AG09309 (cell line): ENCODE measurements around the gene EXT2.

ENCODE experiments used
- DNase-seq: peaks from one replicate; pipeline ENCODE4 v3.0.0-alpha.2; 2010; ENCODE audit warnings: low read depth
- H3K4me3 ChIP-seq: 2 replicates; pipeline ENCODE4 v1.5.1; 2011; ENCODE audit warnings: mild to moderate bottlenecking, low read depth, low read length, moderate library complexity; ENCODE audit not compliant: control insufficient read depth
- TF ChIP-seq, protein P1 (sequence below): IDR thresholded peaks from 2 replicates; pipeline ENCODE4 v1.5.1; 2011; ENCODE audit warnings: mild to moderate bottlenecking, low read depth, low read length, inconsistent platforms; ENCODE audit not compliant: insufficient read depth, control insufficient read depth; ENCODE audit errors: missing control alignments

Gene EXT2

DNA sequence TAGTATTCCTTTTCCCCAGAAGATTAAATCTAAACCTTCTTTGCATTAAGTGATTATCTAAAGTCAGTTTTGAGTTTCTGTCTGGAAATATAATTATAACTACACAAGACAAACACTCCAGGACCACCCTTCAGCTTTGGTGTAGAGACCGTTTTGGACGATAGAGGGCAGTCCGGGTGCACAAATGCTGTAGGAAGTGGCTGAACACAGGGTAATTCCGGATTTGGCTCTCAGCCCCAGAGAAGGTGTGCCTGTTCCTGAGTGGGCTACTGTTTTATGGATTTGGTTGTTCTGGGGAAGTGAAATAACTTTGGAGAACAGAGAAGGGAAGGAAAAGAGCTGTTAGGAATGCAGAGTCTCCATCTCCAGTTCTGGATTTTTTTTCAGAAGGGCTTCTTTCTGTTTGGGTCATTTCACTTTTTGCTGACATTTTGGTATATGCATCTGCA lies 14.8 kb downstream of the EXT2 start:
- TF ChIP-seq, protein P1, sequence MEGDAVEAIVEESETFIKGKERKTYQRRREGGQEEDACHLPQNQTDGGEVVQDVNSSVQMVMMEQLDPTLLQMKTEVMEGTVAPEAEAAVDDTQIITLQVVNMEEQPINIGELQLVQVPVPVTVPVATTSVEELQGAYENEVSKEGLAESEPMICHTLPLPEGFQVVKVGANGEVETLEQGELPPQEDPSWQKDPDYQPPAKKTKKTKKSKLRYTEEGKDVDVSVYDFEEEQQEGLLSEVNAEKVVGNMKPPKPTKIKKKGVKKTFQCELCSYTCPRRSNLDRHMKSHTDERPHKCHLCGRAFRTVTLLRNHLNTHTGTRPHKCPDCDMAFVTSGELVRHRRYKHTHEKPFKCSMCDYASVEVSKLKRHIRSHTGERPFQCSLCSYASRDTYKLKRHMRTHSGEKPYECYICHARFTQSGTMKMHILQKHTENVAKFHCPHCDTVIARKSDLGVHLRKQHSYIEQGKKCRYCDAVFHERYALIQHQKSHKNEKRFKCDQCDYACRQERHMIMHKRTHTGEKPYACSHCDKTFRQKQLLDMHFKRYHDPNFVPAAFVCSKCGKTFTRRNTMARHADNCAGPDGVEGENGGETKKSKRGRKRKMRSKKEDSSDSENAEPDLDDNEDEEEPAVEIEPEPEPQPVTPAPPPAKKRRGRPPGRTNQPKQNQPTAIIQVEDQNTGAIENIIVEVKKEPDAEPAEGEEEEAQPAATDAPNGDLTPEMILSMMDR = peak; percentile 81
- DNase-seq = no peak

DNA sequence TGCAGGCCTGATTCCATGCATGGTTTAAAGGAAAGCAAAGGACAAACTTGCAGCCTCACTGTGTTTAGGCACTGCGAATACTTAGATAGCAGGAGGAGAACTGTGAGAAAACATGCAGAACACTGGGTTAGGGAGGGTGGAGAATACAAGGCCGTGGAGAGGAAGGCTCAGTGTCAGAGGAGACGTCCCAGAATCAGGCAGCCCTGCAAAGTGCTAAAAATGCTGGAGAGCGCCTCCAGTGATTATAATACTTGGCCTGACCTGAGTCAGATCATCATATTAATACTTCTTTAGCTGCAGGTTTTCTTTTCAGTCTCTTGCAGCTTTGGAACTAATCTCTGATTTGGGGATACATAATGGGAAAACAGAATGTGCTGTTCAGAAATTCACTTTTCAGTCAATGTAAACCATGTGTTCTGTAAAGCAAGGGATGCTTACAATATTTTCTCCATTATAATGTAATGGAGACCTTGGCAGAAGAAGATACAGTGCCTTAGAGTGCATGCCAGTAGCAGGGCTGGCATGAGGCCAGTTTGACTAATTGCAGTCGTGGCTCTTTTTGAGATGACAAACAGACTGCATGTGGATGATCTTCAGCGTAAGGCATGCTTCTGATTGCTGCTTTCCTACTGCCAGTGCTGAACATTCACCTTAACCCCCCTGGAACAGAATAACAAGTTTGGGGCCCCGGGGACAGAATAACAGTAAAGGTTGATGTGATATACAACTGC lies 16.8 kb downstream of the EXT2 start:
- DNase-seq = no peak
- TF ChIP-seq, protein P1 = no peak
- H3K4me3 ChIP-seq = no peak overlapping the region

More for the DNA sequence above, 14.8 kb downstream of the EXT2 start:
- H3K4me3 ChIP-seq = no peak overlapping the region

DNA sequence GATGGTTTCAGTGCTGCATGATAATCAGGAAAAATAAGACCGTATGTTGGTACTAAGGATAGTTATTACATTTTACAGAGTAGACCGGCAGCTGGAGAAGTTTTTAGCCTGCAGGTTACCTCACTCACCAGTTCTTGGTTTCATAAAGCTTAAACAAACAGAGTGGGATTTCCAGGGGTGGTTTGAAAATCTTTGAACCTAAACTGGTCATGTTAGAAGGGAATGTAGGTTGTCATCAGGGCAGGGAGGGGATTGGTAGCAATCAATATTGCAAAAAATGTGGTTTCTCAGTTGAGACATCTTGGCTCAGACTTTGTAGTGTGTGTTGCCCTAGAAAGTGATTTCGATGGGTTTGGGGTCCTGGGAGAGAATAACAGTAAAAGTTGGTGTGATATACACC lies 17.5 kb downstream of the EXT2 start:
- no peak overlapping the region for H3K4me3 ChIP-seq
- no peak for DNase-seq
- TF ChIP-seq, protein P1 = no peak

DNA sequence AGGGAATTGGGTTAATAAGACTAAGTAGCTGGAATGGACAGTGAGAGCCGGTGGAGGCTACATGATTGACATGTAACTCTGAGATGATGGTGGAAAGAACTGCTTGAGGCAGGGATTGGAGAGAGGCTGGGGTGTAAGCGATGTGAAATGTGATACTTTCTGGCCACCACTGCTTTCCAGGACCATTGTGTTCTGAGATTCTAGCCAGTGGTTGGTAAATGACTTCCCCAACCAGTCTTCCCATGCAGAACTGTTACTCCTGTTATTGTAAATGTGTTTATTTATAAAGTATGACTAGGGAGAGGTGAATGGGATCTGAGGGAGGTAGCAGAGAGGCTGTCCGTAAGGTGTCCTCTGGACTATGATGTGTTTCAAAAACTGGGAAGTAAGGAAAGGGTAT lies 18.1 kb downstream of the EXT2 start:
- TF ChIP-seq, protein P1 = no peak
- DNase-seq = no peak
- H3K4me3 ChIP-seq = no peak overlapping the region

DNA sequence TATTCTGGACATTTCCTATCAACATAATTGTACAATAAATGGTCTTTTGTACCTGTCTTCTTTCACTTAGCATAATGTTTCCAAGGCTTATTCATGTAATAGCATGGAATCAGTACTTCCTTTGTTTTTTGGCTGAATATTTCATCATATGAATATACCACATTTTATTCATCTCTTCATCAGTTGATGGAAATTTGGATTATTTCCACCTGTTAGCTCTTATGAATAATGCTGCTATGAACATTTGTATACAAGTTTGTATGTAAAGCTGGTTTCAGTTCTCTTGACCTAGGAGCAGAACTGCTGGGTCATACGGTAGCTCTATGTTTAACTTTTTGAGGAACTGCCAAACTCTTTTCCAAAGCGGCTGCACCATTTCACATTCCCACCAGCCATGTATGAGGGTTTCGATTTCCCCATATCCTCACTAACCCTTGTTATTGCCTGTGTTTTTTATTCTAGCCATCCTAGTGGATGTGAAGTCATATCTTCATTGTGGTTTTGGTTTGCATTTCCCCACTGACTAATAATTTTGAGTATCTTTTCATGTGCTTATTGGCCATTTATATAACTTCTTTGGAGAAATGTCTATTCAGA lies 20.9 kb downstream of the EXT2 start:
- no peak for DNase-seq
- no peak overlapping the region for H3K4me3 ChIP-seq
- TF ChIP-seq, protein P1 = no peak

DNA sequence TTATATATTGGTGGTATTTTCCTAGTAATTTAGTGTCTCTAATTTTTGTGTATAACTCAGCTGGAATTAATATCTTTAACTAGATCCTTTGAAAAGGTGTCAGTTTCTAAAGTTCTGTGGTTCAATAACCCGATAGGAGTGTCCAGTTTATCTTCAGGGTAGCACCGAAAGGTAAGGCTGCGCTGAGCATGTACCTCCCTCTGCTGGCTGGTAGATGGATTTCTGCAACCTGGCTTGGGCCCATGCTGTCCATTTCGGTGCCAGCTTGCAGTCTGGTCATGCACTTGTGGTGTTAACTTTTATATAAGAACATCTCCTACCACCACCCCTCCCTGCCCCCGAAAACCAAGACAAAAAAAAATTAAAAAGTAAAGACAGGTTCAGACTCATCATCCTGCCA lies 24.7 kb downstream of the EXT2 start:
- H3K4me3 ChIP-seq = no peak overlapping the region
- DNase-seq = no peak
- TF ChIP-seq, protein P1 = peak; percentile 32
